Thyroid gland (tissue), 4 donors: ENCODE data around the gene GAS2L1.

Source experiments
- CTCF ChIP-seq, 6 experiments: fragments of 200-600 bp in 3 of 6; fragments of 450-650 bp in 3 of 6; sonication (generic) in 3 of 6; IDR thresholded peaks; one replicate each; pipeline ENCODE4 v1.5.1; 2016 to 2019; ENCODE audit warnings: antibody characterized with exemption in 6 of 6, mild to moderate bottlenecking in 2 of 6, inconsistent platforms in 1 of 6, moderate library complexity in 1 of 6
- POLR2A ChIP-seq, 2 donors: fragments of 450-650 bp; IDR thresholded peaks; one replicate each; pipeline ENCODE4 v1.6.1; 2017; ENCODE audit warnings: antibody characterized with exemption in 2 of 2, mild to moderate bottlenecking in 2 of 2, moderate library complexity in 1 of 2

GRCh38 chr22:29267462-29267857, 39.0 kb upstream of the GAS2L1 start:
- TF ChIP-seq CTCF (IDR thresholded peaks at IDR 0.05) (peak in 1 of 6 experiments; percentile 8), POLR2A (IDR thresholded peaks at IDR 0.05) (peak in 1 of 2 donors; percentile 21)
